ENCODE results near the gene HLA-DMA. TPM values are rescaled to one million over a fixed set of nuclear protein-coding genes. Genes with fewer than 3 reads are reported as not detected.

The HLA-DMA gene
- total RNA-seq, 4 donors from 2014 or later, result 47.0 to 79.9 (median 62.1) TPM

DNA sequence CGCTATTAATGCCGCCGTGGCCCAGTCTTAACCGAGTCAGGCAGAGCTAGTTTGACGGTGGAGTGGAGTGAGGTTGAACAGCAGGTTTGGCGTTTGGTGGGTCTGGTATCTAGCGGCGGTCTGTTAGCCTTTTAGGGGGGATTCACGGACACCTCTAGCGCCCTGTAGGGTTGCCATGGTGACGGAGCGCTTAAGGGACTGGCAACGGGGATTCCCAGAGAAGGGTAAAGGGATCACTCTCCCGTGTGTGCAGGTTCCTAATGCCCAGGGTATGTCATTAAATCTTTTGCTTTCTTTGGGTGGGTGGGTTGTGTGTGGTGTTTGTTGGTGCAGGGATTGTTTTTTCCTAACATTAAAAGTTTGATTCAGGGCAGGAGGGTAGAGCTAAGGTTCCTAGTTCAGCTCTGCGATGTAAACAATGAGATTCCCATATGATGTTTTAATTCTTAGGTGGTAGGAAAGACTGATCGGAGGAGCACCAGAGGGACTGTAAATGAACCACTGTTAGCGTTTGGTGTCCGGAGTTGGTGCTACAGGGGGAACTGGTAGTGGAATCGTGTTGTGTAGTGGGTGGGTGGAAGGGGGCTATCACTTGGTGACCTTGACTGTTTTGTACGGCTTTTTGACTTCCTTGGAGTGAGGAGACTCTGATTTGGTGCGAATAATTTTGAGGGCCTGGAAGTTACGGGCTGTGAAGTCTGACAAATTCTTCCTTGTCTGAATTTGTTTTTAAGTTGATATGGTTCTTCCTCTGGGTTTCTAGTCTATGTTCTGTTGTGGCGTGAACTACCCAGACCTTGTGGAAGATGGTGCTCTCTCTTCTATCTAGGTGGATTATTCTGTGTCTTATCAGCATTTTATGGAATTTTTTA is 20.5 kb upstream of the HLA-DMA start:
- TF ChIP-seq, protein P1, sequence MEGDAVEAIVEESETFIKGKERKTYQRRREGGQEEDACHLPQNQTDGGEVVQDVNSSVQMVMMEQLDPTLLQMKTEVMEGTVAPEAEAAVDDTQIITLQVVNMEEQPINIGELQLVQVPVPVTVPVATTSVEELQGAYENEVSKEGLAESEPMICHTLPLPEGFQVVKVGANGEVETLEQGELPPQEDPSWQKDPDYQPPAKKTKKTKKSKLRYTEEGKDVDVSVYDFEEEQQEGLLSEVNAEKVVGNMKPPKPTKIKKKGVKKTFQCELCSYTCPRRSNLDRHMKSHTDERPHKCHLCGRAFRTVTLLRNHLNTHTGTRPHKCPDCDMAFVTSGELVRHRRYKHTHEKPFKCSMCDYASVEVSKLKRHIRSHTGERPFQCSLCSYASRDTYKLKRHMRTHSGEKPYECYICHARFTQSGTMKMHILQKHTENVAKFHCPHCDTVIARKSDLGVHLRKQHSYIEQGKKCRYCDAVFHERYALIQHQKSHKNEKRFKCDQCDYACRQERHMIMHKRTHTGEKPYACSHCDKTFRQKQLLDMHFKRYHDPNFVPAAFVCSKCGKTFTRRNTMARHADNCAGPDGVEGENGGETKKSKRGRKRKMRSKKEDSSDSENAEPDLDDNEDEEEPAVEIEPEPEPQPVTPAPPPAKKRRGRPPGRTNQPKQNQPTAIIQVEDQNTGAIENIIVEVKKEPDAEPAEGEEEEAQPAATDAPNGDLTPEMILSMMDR (IDR thresholded peaks at IDR 0.05), result no peak
- no peak for TF ChIP-seq POLR2A (IDR thresholded peaks at IDR 0.05)
- peak overlapping the region; percentile 74 to 100 (median 100) for H3K27ac ChIP-seq
- peak overlapping the region; percentile 81 to 95 (median 90) for H3K4me3 ChIP-seq
- peak in 2 of 3 donors; percentile 47 to 68 for DNase-seq
- peaks cover 0 to 51% (median 3%) of the 10 kb centered on the region in 3 donors for H3K36me3 ChIP-seq
- H3K27me3 ChIP-seq, result no peaks in the 10 kb centered on the region
- no peaks in the 10 kb centered on the region for H3K9me3 ChIP-seq
- peaks cover 0 to 41% (median 5%) of the 10 kb centered on the region in 4 donors for H3K4me1 ChIP-seq

DNA sequence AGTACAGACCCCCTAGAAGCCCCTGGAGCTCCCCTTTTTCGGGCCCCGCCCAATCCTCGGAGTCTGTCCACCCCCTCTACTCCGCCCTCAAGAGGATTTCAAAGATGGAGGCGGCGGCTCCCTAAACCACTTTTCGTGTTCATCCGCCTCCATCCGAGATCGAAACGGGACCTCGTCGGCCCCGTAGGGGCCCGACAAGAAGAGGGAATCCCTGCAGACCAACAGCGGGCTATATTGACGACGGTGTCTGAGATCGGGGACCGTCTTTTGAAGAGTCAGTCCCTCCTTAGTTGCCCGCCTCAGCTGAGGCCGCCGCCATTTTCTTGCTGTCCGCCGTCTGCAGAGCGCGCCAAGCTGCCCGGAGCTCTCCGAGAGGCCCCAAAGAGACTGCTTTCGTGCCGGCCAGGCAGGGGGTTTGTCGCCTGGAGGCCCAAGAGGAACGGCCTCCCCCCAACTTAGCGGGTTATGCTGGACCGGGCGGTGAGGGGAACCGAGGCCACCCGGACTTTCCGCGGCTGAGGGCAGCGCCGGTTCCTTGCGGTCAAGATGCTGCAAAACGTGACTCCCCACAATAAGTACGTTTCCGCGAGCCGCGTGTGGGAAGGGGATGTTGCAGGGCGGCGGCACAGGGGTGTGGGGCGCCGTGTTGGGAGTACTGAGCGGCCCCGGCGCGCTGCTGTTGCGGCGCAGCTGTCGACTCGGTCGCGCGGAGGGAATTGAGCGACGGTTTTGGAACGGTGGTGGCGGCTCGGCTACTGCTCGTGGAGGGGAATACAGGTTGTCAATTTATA is 19.7 kb upstream of the HLA-DMA start:
- H3K27ac ChIP-seq, result peak overlapping the region; percentile 74 to 100 (median 100)
- DNase-seq, result peak; percentile 58 to 79 (median 66)

DNA sequence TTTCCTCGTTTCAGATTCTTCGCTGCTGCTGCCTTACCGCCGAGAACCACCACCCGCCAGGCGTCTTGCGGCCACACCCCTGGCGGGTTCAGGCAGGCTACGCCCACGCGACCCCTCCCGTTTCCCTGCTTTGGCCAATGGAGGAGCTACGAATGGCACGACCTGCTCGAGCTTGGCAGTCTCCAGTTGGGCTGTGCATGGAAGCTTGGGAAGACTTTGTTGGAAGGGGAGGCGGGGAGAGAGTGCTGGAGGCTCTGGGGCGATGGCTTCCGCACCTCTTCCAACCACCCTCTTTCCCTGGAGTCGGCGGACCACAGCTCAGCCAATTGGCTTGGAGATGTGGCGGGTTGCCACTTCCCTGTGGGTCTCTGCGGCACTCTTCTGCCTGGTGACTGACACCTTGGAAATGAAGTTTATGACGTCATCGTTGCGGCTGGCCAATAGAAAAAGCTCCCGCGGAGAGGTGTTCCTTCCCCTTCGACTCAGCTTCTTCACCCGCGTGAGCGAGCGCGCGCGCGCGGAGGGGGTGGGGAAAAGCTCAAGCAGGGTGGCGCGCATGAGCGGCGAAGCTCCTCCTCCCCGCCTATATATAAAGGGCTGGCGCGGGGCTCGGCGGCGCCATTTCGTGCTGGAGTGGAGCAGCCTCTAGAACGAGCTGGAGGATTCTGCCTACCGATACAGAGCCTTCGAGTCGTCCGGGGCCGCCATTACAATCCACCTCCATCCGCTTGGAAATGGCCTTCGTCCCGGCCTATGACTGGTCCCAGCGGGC is 18.9 kb upstream of the HLA-DMA start:
- peak; percentile 99 to 100 (median 99) for DNase-seq
- H3K4me3 ChIP-seq, result peak overlapping the region; percentile 81 to 95 (median 90)
- peaks cover 0 to 35% (median 0%) of the 10 kb centered on the region in 3 donors for H3K36me3 ChIP-seq
- peaks cover 0 to 32% (median 5%) of the 10 kb centered on the region in 4 donors for H3K4me1 ChIP-seq
- H3K9me3 ChIP-seq, result no peaks in the 10 kb centered on the region
- peak overlapping the region; percentile 96 to 100 (median 100) for H3K27ac ChIP-seq
- no peaks in the 10 kb centered on the region for H3K27me3 ChIP-seq
- TF ChIP-seq, protein P1 (IDR thresholded peaks at IDR 0.05), result peak in 2 of 6 experiments; percentile 24 to 36
- TF ChIP-seq POLR2A (IDR thresholded peaks at IDR 0.05), result peak; percentile 97 to 99

More for the DNA sequence above, 19.7 kb upstream of the HLA-DMA start:
- TF ChIP-seq, protein P1 (IDR thresholded peaks at IDR 0.05), result no peak
- TF ChIP-seq POLR2A (IDR thresholded peaks at IDR 0.05), result no peak
- Histone ChIP-seq H3K36me3 (peaks cover 0 to 43% (median 3%) of the 10 kb centered on the region in 3 donors), H3K9me3 (no peaks in the 10 kb centered on the region), H3K27me3 (no peaks in the 10 kb centered on the region), H3K4me1 (peaks cover 0 to 33% (median 5%) of the 10 kb centered on the region in 4 donors), H3K4me3 (peak overlapping the region; percentile 81 to 95 (median 90))

DNA sequence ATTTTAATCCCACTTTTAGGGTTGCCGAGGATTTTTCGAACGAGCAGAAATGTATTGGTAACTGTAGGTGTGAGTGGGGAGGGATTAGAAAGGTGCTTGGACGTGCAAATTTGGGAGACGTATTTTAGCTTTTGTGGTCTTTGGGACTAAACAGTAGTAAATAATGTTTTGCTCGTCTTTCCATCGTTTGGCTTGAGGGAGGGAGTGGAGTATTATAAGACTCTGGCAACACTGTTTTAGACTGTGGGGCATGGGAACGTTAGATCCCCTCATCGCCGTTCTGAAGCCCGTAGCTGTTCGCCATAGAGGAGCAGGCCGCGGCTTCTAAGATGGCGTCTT is 18.3 kb upstream of the HLA-DMA start:
- Histone ChIP-seq H3K36me3 (peaks cover 0 to 29% (median 0%) of the 10 kb centered on the region in 3 donors), H3K9me3 (no peaks in the 10 kb centered on the region), H3K4me1 (peaks cover 0 to 32% (median 5%) of the 10 kb centered on the region in 4 donors), H3K4me3 (peak overlapping the region; percentile 74 to 95 (median 79)), H3K27me3 (no peaks in the 10 kb centered on the region), H3K27ac (peak overlapping the region; percentile 96 to 100 (median 100))
- no peak for DNase-seq
- TF ChIP-seq, protein P1 (IDR thresholded peaks at IDR 0.05), result no peak

All from Peyer's patch (tissue), 4 donors.